HG03460 (cell line): ENCODE data around the gene PPP2R3A.
A peak's percentile ranks its signal among the peaks of the same experiment; 100 is the strongest.
"Not testable (repeated sequence)": the region's sequence is repeated elsewhere in the genome, so short reads cannot be mapped to it uniquely, and the experiment has no call there.

Experiments used
- ATAC-seq: cut with Tn5 transposase; IDR thresholded peaks from one replicate; pipeline ENCODE4 v1.9.1; 2021; ENCODE audit not compliant: unreplicated experiment

PPP2R3A gene

GRCh38 chr3:136078421-136079364, 113.2 kb downstream of the PPP2R3A start:
- no peak for ATAC-seq

DNA sequence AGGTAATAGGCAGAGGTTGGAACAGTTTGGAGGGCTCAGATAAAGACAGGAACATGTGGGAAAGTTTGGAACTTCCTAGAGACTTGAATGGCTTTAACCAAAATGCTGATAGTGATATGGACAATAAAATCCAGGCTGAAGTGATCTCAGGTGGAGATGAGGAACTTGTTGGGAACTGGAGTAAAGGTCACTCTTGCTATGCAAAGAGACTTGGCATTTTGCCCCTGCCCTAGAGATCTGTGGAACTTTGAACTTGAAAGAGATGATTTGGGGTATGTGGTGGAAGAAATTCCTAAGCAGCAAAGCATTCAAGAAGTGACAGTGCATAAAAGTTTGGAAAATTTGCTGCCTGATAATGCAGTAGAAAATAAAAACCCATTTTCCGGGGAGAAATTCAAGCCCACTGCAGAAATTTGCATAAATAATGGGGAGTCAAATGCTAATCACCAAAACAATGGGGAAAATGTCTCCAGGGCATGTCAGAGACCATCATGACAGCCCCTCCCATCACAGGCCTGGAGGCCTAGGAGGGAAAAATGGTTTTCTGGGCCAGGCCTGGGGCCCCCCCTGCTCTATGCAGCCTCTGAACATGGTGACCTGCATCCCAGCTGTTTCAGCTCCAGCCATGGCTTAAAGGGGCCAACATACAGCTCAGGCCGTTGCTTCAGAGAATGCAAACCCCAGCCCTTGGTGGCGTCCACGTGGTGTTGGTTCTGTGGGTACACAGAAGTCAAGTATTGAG, 118.3 kb downstream of the PPP2R3A start:
- not testable (repeated sequence) for ATAC-seq

DNA sequence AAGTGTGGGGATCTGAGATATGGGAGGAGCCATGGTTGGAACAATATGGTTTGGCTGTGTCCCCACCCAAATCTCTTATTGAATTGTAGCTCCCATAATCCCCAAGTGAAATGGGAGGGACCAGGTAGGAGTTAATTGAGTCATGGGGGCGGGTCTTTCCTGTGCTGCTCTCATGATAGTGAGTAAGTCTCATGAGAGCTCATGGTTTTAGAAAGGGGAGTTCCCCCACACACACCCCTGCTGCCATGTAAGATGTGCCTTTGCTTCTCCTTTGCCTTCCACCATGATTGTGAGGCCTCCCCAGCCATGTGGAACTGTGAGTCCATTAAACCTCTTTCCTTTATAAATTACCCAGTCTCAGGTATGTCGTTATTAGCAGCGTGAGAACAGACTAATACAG, 119.5 kb downstream of the PPP2R3A start:
- not testable (repeated sequence) for ATAC-seq

DNA sequence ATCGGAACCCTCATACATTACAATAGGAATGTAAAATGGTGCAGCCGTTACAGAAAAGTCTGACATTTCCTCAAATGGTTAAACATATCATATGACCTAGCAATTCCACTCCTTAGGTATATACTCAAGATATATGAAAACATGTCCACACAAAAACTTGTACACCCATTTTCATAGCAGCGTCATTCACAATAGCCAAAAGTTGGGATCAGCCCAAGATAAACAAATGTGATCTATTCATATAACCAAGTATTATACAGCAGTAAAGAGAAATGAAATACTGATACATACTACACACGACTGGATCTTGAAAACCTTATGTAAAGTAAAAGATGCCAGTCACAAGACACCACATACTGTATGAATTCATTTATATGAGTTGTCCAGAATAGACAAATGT, 128.2 kb downstream of the PPP2R3A start:
- ATAC-seq, result no peak

GRCh38 chr3:136105044-136105443, 139.5 kb downstream of the PPP2R3A start:
- ATAC-seq, result no peak

- no peak for ATAC-seq
Observed at GRCh38 chr3:136106101-136106500, 140.6 kb downstream of the PPP2R3A start.

DNA sequence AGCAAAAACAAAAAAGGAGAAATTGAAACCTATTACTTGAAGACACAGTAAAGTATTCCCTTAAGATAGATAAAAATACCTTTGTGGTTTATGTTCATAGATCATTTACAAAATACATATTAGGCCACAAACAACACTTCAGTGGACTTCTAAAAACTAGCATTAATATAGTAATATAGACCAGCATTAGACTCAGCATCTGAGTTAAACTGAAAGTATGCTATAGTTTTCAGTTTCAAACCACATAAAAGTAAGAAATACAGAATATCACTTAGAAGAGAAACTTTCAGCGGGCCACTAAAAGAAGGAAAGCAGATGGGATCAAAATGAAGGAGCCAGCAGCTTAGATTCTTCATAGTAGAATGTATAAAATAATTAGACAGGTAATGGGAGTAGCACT, 144.0 kb downstream of the PPP2R3A start:
- peak; percentile 96 for ATAC-seq

DNA sequence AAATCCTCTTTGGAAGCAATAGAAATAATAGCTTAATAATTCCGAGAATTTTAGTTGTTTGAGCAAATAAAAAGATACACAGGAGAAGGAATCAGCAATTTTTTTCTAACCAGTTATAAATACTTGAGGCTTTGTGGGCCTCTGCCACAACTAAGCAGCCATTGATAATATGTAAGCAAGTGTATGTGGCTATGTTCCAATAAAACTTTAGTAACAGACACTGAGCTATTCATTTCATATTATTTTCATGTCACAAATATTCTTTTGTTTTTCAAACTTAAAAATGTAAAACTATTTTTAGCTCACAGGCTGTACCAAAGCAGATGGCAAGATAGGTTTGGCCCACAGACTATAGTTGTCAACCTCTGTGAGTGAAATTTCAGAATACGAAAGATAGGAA, 145.0 kb downstream of the PPP2R3A start:
- no peak for ATAC-seq

GRCh38 chr3:136114421-136114820, 148.9 kb downstream of the PPP2R3A start:
- ATAC-seq, result no peak

GRCh38 chr3:136119332-136119731, 153.8 kb downstream of the PPP2R3A start:
- not testable (repeated sequence) for ATAC-seq

DNA sequence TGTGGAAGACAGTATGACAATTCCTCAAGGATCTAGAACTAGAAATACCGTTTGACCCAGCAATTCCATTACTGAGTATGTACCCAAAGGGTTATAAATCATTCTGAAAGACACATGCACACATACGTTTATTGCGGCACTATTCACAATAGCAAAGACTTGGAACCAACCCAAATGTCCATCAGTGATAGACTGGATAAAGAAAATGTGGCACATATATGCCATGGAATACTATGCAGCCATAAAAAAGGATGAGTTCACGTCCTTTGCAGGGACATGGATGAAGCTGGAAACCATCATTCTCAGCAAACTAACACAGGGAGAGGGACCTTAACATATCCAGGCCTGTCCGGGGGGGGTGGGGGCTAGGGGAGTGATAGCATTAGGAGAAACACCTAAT, 154.3 kb downstream of the PPP2R3A start:
- not testable (repeated sequence) for ATAC-seq

DNA sequence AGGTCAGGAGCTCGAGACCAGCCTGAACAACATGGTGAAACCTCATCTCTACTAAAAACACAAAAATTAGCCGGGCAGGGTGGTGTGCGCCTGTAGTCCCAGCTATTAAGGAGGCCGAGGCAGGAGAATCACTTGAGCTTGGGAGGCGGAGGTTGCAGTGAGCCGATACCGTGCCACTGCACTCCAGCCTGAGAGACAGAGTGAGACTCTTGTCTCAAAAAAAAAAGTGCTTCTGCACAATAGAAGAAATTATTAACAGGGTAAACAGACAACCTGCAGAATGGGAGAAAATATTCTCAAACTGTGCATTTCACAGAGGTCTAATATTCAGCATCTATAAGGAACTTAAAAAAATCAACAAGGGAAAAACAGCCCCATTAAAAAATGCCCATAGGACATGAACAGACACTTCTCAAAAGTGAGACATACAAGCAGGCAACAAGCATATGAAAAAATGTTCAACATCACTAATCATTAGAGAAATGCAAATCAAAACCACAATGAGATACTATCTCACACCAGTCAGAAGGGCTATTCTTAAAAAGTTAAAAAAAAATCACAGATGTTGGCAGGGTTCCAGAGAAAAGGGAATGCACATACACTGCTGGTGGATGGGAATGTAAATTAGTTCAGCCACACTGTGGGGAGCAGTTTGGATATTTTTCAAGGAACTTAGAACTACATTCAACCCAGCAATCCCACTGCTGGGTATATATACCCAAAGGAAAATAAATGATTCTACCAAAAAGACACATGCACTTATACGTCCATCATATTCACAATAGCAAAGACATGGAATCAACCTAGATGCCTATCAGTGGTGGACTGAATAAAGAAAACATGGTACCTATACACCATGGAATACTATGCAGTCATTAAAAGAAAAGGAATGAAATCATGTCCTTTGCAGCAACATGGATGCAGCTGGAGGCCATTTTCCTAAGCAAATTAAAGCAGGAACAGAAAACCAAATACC, 155.1 kb downstream of the PPP2R3A start:
- peak; percentile 75 for ATAC-seq

- ATAC-seq, result no peak
Observed at GRCh38 chr3:136122006-136122405, 156.5 kb downstream of the PPP2R3A start.

DNA sequence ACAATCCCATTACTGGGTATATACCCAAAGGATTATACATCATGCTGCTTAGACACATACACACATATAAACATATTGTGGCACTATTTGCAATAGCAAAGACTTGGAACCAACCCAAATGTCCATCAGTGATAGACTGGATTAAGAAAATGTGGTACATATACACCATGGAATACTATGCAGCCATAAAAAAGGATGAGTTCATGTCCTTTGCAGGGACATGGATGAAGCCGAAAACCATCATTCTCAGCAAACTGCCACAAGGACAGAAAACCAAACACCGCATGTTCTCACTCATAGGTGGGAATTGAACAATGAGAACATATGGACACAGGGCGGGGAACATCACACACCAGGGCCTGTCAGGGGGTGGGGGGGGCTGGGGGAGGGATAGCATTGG, 166.1 kb downstream of the PPP2R3A start:
- ATAC-seq, result not testable (repeated sequence)

- ATAC-seq, result no peak
Observed at GRCh38 chr3:136134091-136134490, 168.6 kb downstream of the PPP2R3A start.

GRCh38 chr3:136135039-136135802, 169.7 kb downstream of the PPP2R3A start:
- no peak for ATAC-seq

DNA sequence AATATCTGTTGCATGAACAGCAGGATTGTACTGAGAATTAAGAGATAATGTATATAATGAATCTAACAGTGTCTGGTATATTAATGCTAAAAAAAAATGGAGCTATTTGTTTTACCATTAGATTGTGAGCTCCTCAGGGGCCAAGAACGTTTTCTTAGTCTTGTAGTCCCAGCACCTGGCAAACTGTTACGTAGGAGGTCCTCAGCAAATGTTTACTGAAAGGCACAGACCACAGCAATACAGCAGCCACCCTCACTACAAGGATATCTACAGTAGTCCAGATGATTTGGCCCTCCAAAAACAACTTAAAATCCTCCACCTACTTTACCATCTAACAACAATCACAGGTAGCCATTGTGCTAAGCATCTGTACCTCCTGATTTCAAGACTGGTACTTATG, 170.9 kb downstream of the PPP2R3A start:
- no peak for ATAC-seq

- ATAC-seq, result no peak
Observed at GRCh38 chr3:136141291-136141785, 175.8 kb downstream of the PPP2R3A start.

DNA sequence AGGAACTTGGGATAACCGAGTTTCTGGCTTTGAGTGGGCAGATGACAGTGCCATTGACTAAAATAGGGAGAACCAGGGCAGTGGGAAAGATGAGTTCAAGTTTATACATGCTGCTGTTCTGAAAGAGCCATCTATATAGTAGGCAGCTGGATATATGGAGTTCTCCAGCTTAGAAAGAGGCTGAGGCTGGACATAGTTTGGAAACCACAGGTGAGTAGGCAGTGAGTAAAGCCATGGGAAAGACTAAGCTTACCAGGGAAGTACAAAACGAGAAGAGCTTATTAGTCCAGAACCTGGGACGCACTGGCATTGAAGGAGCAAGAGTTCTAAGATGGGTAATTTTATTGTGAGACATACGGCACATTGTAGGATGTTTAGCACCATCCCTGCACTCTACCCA, 176.4 kb downstream of the PPP2R3A start:
- ATAC-seq, result no peak

DNA sequence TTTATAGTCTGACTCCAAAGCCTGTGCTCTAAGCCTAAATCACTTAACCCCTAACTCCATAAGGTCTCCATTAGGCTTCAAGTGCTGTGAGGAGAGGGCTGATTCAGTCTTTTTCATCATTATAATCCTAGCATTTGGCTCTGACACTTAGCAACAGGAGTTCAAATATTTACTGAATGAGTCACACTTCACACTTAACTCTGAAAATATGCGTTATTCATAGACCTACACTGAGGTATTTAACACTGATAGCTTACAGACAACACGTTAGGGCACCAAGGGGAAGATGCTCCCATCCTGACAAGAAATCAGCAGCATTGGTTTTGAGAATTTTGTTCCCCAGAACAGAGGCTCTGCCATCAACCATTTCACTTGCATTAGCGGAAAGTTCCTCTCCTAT, 177.1 kb downstream of the PPP2R3A start:
- ATAC-seq, result no peak
